ENCODE results near the gene AP4M1. TPM values are rescaled to one million over a fixed set of nuclear protein-coding genes. Genes with fewer than 3 reads are reported as not detected.

AP4M1 gene
- total RNA-seq, 1 donor from 2014 or later = 24.9 TPM

GRCh38 chr7:100085515-100085914 is 15.9 kb upstream of the AP4M1 start:
- no peak for DNase-seq (ENCODE audit: low spot score in 2 of 2)
- no peak for FAIRE-seq

DNA sequence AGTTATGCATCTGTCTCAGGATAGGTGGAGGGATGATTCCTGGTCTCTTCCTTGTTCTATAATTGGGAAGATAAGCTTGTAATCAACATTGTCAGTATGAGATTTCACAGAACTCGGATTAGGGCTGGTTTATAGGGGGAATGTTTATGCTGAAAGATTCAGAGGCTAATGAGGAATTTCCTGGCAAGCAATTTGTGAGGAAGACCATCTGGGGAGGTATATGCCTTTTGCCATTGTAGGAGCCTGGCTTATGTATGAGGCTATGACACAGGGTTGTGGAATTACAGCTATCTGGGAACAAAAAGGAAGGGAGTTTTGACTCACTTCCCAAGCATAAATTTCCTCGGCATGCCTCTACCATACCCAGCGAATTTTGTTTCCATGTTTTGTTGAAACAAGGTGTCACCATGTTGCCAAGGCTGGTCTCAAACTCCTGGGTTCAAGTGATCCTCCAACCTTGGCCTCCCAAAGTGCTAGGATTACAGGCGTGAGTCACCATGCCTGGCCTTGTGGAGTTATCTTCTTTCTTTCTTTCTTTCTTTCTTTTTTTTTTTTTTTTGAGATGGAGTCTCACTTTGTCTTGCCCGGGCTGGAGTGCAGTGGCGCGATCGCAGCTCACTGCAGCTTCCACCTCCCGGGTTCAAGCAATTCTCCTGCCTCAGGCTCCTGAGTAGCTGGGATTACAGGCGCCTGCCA is 14.2 kb upstream of the AP4M1 start:
- no peak for FAIRE-seq
- DNase-seq (ENCODE audit: low spot score in 2 of 2) = no peak

GRCh38 chr7:100088095-100088620 is 13.3 kb upstream of the AP4M1 start:
- no peak for FAIRE-seq
- no peak for DNase-seq (ENCODE audit: low spot score in 2 of 2)

DNA sequence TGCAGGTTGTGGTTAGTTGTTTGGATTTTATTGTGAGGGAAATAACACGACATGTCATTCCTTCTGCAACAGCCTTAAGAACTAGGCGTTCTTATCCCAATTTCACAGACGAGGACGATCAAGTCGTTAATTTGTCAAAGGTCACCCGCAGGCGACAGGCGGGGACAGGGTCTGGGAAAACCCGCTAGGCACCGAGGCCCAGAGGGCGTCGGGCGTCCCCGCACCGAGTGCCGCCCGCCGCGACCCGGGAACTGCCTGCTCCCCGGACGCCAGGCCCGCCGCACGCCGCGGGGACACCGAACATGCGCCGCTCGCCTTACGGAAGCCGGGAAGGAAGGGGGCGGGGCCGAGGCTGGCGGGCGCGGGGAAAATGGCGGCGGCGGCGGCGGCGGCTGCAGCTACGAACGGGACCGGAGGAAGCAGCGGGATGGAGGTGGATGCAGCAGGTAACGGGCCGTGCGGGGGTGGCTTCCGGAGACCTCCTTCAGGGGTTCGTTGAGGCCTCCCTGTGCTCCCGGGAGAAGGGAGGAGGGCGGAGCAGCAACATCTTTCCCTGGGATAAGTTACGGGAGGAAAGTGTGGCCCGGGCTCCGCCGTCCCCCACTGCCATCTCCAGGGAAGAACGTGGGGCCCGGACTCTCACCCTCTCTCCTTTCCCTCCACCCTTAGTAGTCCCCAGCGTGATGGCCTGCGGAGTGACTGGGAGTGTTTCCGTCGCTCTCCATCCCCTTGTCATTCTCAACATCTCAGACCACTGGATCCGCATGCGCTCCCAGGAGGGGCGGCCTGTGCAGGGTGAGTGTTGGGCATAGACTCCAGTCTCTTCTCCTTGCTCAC is 12.6 kb upstream of the AP4M1 start, which contains the start of gene COPS6:
Gene COPS6, plus strand, starts transcription at position 349 of the 837 bp plus-strand sequence. Its CDS starts 22 bp downstream, at position 371.
- DNase-seq (ENCODE audit: low spot score in 2 of 2) (peak; percentile 90 to 92), FAIRE-seq (no peak)

GRCh38 chr7:100089458-100090196 is 11.8 kb upstream of the AP4M1 start:
- no peak for DNase-seq (ENCODE audit: low spot score in 2 of 2)
- FAIRE-seq = no peak

GRCh38 chr7:100090527-100091410 is 10.7 kb upstream of the AP4M1 start:
- DNase-seq (ENCODE audit: low spot score in 2 of 2) (no peak), FAIRE-seq (no peak)

GRCh38 chr7:100091411-100092181 is 9.8 kb upstream of the AP4M1 start:
- FAIRE-seq = no peak

GRCh38 chr7:100093054-100093453 is 8.4 kb upstream of the AP4M1 start:
- no peak for DNase-seq (ENCODE audit: low spot score in 2 of 2)
- FAIRE-seq = no peak

More at GRCh38 chr7:100091411-100092181, 9.8 kb upstream of the AP4M1 start:
- no peak for DNase-seq (ENCODE audit: low spot score in 2 of 2)

DNA sequence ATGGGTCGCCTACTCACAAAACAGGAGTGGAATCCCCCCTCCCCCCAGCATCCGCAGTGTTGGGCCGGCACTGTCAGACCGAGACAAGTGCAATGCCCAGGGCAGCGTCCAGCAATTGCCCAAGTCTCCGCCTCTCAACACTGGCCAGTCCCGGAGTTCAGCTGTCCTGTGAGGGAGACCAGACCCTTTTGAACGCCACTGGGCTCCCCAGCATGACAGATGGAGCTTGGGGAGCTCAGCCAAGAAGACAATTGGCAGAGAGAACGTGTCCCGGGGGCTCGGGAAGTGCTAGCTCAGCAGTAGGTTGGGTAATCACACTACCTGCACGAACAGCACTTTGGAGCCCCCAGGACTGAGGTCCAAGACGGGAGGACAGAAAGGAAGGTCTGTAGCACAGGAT is 7.9 kb upstream of the AP4M1 start:
- FAIRE-seq = no peak
- no peak for DNase-seq (ENCODE audit: low spot score in 2 of 2)

GRCh38 chr7:100093925-100094486 is 7.4 kb upstream of the AP4M1 start:
- DNase-seq (ENCODE audit: low spot score in 2 of 2) = no peak
- FAIRE-seq = no peak

GRCh38 chr7:100095289-100095688 is 6.2 kb upstream of the AP4M1 start:
- DNase-seq (ENCODE audit: low spot score in 2 of 2) (no peak), FAIRE-seq (no peak)

GRCh38 chr7:100095704-100096103 is 5.7 kb upstream of the AP4M1 start:
- no peak for DNase-seq (ENCODE audit: low spot score in 2 of 2)
- FAIRE-seq = no peak

GRCh38 chr7:100098913-100099312 is 2.5 kb upstream of the AP4M1 start:
- DNase-seq (ENCODE audit: low spot score in 2 of 2) = no peak
- no peak for FAIRE-seq

- FAIRE-seq (no peak), DNase-seq (ENCODE audit: low spot score in 2 of 2) (no peak)
Measured at GRCh38 chr7:100099452-100099851, 2.0 kb upstream of the AP4M1 start.

- no peak for FAIRE-seq
- peak; percentile 93 to 94 for DNase-seq (ENCODE audit: low spot score in 2 of 2)
Measured at GRCh38 chr7:100100420-100101015, 925 bp upstream of the AP4M1 start.

DNA sequence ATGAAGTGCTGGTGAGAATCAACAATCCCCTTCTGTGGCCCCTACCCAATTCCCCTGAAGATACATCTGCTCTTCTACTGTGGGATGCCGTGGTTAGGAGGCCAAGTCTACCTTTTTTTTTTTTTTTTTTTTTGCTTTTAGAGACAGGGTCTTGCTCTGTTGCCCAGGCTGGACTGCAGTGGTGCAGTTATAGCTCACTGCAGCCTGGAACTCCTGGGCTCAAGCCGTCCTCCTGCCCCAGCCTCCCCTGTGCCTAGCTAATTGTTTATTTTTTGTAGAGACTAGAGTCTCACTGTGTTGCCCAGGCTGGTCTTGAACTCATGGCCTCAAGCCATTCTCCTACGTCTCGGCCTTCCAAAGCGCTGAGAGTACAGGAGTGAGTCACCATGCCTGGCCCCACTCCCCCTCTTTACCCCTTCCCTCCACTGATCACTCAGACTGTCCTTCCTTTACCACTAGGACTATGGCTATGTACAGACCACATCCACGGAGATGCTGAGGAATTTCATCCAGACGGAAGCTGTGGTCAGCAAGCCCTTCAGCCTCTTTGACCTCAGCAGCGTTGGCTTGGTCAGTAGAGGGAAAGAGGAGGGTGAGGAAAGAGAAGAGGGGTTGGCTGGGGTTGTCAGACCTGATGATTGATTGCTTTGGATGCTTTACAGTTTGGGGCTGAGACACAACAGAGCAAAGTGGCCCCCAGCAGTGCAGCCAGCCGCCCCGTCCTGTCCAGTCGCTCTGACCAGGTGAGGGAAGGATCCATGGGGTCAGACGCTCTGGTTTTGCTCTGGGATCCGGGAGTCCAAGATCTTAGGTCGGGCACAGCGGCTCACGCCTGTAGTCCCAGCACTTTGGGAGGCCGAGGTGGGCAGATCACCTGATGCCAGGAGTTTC is 1.8 kb downstream of the AP4M1 start:
- FAIRE-seq (no peak), DNase-seq (ENCODE audit: low spot score in 2 of 2) (no peak)

GRCh38 chr7:100105534-100105933 is 4.1 kb downstream of the AP4M1 start:
- FAIRE-seq (no peak), DNase-seq (ENCODE audit: low spot score in 2 of 2) (no peak)

All from frontal cortex (tissue), 4 donors.